ENCODE results near the gene MCCC2. TPM values are rescaled to one million over a fixed set of nuclear protein-coding genes. Genes with fewer than 3 reads are reported as not detected.

MCCC2 gene
- total RNA-seq, 1 experiment from 2014 or later = 47.2 TPM

- ATAC-seq (no peak), DNase-seq (ENCODE audit: low read depth, low spot score) (no peak)
- no peak overlapping the region for H3K9ac ChIP-seq (ENCODE audit: low read length)
- H3K4me1 ChIP-seq (ENCODE audit: control insufficient read depth in 1 of 2, insufficient read depth in 2 of 2, low read length in 2 of 2) = no peaks in the 10 kb centered on the region
- H3K9me2 ChIP-seq (ENCODE audit: insufficient read depth) = no peaks in the 10 kb centered on the region
- H3K27ac ChIP-seq (ENCODE audit: low read depth, low read length) = no peak overlapping the region
- no peak overlapping the region for H3K4me2 ChIP-seq (ENCODE audit: low read length)
- H4K20me1 ChIP-seq (ENCODE audit: insufficient read depth) = no peaks in the 10 kb centered on the region
- intact Hi-C loops (cut with micrococcal nuclease) = loop anchor here (5.0 kb wide), 1 partner anchor 37 kb away; no protein-coding TSS in a partner anchor
- no peak overlapping the region for H2AFZ ChIP-seq (ENCODE audit: low read depth, low read length, poor library complexity, severe bottlenecking)
- no TSS peak for BruUV-seq (replicated peaks)
- no peaks in the 10 kb centered on the region for H3K9me3 ChIP-seq (ENCODE audit: control insufficient read depth in 1 of 2, insufficient read depth in 1 of 2, low read depth in 1 of 2, low read length in 2 of 2)
- 0 out of 2 replicates have a peak, but pooled peaks cover 6% of the 10 kb centered on the region for H3K27me3 ChIP-seq (ENCODE audit: insufficient read depth, low read length)
- ChIA-PET CTCF (no interaction called here), POLR2A (no interaction called here), RAD21 (ENCODE audit: low non-redundant PET in 1 of 2, low total read pairs in 2 of 2, uncharacterized antibody in 2 of 2, unreplicated experiment in 2 of 2) (no interaction called here)
- no peaks in the 10 kb centered on the region for H3K79me2 ChIP-seq (ENCODE audit: insufficient read depth, low read length)
- TF ChIP-seq ZNF274 (IDR thresholded peaks at IDR 0.05; ENCODE audit: low read depth, low read length) (no peak), SP1 (IDR thresholded peaks at IDR 0.05; ENCODE audit: low read depth) (no peak), CEBPB (IDR thresholded peaks at IDR 0.05; ENCODE audit: low read depth) (no peak), SIN3A (IDR thresholded peaks at IDR 0.05; ENCODE audit: low read depth) (no peak), CBX3 (IDR thresholded peaks at IDR 0.05; ENCODE audit: low read depth) (no peak), SRF (IDR thresholded peaks at IDR 0.05; ENCODE audit: low read depth) (no peak), EZH2 (IDR thresholded peaks at IDR 0.05) (no peak), ZFX (IDR thresholded peaks at IDR 0.05) (no peak), YY1 (IDR thresholded peaks at IDR 0.05; ENCODE audit: extremely low read depth, insufficient replicate concordance, low read depth, low read length) (no peak), POLR2A (IDR thresholded peaks at IDR 0.05; ENCODE audit: borderline replicate concordance, extremely low read depth, insufficient read depth, insufficient read length) (no peak)
- TF ChIP-seq, protein P1, sequence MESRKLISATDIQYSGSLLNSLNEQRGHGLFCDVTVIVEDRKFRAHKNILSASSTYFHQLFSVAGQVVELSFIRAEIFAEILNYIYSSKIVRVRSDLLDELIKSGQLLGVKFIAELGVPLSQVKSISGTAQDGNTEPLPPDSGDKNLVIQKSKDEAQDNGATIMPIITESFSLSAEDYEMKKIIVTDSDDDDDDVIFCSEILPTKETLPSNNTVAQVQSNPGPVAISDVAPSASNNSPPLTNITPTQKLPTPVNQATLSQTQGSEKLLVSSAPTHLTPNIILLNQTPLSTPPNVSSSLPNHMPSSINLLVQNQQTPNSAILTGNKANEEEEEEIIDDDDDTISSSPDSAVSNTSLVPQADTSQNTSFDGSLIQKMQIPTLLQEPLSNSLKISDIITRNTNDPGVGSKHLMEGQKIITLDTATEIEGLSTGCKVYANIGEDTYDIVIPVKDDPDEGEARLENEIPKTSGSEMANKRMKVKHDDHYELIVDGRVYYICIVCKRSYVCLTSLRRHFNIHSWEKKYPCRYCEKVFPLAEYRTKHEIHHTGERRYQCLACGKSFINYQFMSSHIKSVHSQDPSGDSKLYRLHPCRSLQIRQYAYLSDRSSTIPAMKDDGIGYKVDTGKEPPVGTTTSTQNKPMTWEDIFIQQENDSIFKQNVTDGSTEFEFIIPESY (IDR thresholded peaks at IDR 0.05; ENCODE audit: extremely low read depth, insufficient replicate concordance, low read length) = no peak
- no peaks in the 10 kb centered on the region for H3K36me3 ChIP-seq (ENCODE audit: control insufficient read depth in 1 of 2, insufficient read depth in 2 of 2, low read length in 2 of 2)
- no peak overlapping the region for H3K4me3 ChIP-seq (replicated peaks in 1 of 2; ENCODE audit: low read depth in 1 of 2, low read length in 2 of 2)
These were observed 92.6 kb downstream of the MCCC2 start for GRCh38 chr5:71679714-71680113.

All from HCT116 (cell line).